Esophagus (tissue), 2 donors: ENCODE data around the gene TUBA1B. TPM values are rescaled to one million over a fixed set of nuclear protein-coding genes. Genes with fewer than 3 reads are reported as not detected.

Source experiments
- H3K27ac ChIP-seq, 2 donors: one replicate each; pipeline ENCODE4 v1.5.1; 2013; ENCODE audit warnings: low read depth in 2 of 2, mild to moderate bottlenecking in 2 of 2, inconsistent platforms in 1 of 2, low read length in 1 of 2, moderate library complexity in 1 of 2
- H3K27me3 ChIP-seq, 2 donors: one replicate each; pipeline ENCODE4 v1.6.1; 2013; ENCODE audit warnings: low read length in 2 of 2, control low read depth in 1 of 2, mild to moderate bottlenecking in 1 of 2; ENCODE audit not compliant: insufficient read depth in 2 of 2, control insufficient read depth in 1 of 2
- H3K36me3 ChIP-seq, 2 donors: one replicate each; pipeline ENCODE4 v1.6.1; 2013; ENCODE audit warnings: low read length in 1 of 2; ENCODE audit not compliant: control insufficient read depth in 2 of 2, insufficient read depth in 2 of 2
- H3K4me1 ChIP-seq, 2 donors: one replicate each; pipeline ENCODE4 v1.6.1; 2013; ENCODE audit warnings: low read length in 1 of 2; ENCODE audit not compliant: control insufficient read depth in 2 of 2, insufficient read depth in 2 of 2
- H3K4me3 ChIP-seq, 2 donors: one replicate each; pipeline ENCODE4 v1.5.1; 2013; ENCODE audit warnings: low read length in 2 of 2, mild to moderate bottlenecking in 2 of 2, low read depth in 1 of 2, moderate library complexity in 1 of 2
- H3K9me3 ChIP-seq, 2 donors: one replicate each; pipeline ENCODE4 v1.6.1; 2013; ENCODE audit warnings: mild to moderate bottlenecking in 2 of 2, low read depth in 1 of 2, low read length in 1 of 2, moderate library complexity in 1 of 2; ENCODE audit not compliant: control insufficient read depth in 2 of 2, insufficient read depth in 1 of 2
- WGBS, 2 donors: extraction: QIAGEN DNeasy Blood & Tissue Kit; methylation state at CpG; one replicate each; pipeline ENCODE4 v1.1.7; 2013; 5-methylcytosine and 5-hydroxymethylcytosine counted together
- polyA plus RNA-seq, 2 donors: library from polyadenylated mRNA; stranded (reverse); fragments of 200-250 nt; gene quantifications; one replicate each; pipeline ENCODE4 v1.2.3, GENCODE V29; 2013
- donor health status: healthy with polysubstance abuse.
- donor health status: Bipolar disorder and iron deficiency.

TUBA1B gene
- polyA plus RNA-seq, 2 donors, result 255 to 693 TPM

- Histone ChIP-seq H3K4me1 (peaks cover 7 to 12% of the 10 kb centered on the region in 2 donors), H3K9me3 (peaks cover 0 to 1% of the 10 kb centered on the region in 2 donors), H3K4me3 (no peak overlapping the region), H3K27ac (no peak overlapping the region), H3K36me3 (no peaks in the 10 kb centered on the region), H3K27me3 (peaks cover 6% of the 10 kb centered on the region in 2 donors)
- 70 to 74% methylated on average over 3 of the region's 3 CpGs for WGBS, 2 donors
Observed at GRCh38 chr12:49086116-49086515, 45.1 kb downstream of the TUBA1B start.

- Histone ChIP-seq H3K27ac (no peak overlapping the region), H3K4me1 (peaks cover 0 to 2% of the 10 kb centered on the region in 2 donors), H3K4me3 (no peak overlapping the region), H3K36me3 (no peaks in the 10 kb centered on the region), H3K9me3 (peaks cover 0 to 1% of the 10 kb centered on the region in 2 donors), H3K27me3 (peaks cover 0 to 3% of the 10 kb centered on the region in 2 donors)
- WGBS, 2 donors, result 96 to 97% methylated on average over 3 of the region's 3 CpGs
Observed at GRCh38 chr12:49084438-49084837, 46.8 kb downstream of the TUBA1B start.

GRCh38 chr12:49079793-49080192 is 51.4 kb downstream of the TUBA1B start:
- Histone ChIP-seq H3K27me3 (no peaks in the 10 kb centered on the region), H3K4me3 (no peak overlapping the region), H3K27ac (no peak overlapping the region), H3K4me1 (no peaks in the 10 kb centered on the region), H3K36me3 (no peaks in the 10 kb centered on the region), H3K9me3 (peaks cover 0 to 1% of the 10 kb centered on the region in 2 donors)
- 67 to 77% methylated on average over 1 of the region's 1 CpG for WGBS, 2 donors

Other genes with a start within 250 kb of the TUBA1B start
- gene FKBP11, start 205.9 kb downstream of the TUBA1B start, polyA plus RNA-seq, result 10 to 100 TPM; 20.4 to 28.3 TPM
- 10 to 100 TPM; 58.5 to 71.5 TPM for gene ARF3, start 173.9 kb downstream of the TUBA1B start, polyA plus RNA-seq
- gene WNT10B, start 159.7 kb downstream of the TUBA1B start, polyA plus RNA-seq, result 1 to 10 TPM; 1.6 to 2.1 TPM
- gene WNT1, start 153.1 kb downstream of the TUBA1B start, polyA plus RNA-seq, result under 1 TPM in 1 of 2 donors, not detected in 1; 0.05 TPM
- gene DDN, start 132.0 kb downstream of the TUBA1B start, polyA plus RNA-seq, result under 1 TPM; 0.12 to 0.29 TPM
- 10 to 100 TPM; 52.5 to 54.7 TPM for gene PRKAG1, start 112.6 kb downstream of the TUBA1B start, polyA plus RNA-seq
- 10 to 100 TPM; 13.2 to 46.6 TPM for gene KMT2D, start 70.6 kb downstream of the TUBA1B start, polyA plus RNA-seq
- under 1 TPM; 0.24 to 0.39 TPM for gene RHEBL1, start 61.4 kb downstream of the TUBA1B start, polyA plus RNA-seq
- gene DHH, start 36.6 kb downstream of the TUBA1B start, polyA plus RNA-seq, result under 1 TPM; 0.06 to 0.21 TPM
- 10 to 100 TPM; 28.3 to 36.2 TPM for gene LMBR1L, start 20.5 kb downstream of the TUBA1B start, polyA plus RNA-seq
- gene TUBA1A, start 57.7 kb upstream of the TUBA1B start, polyA plus RNA-seq, result 10 to 100 TPM; 19.6 to 74.9 TPM
- gene TUBA1C, start 133.7 kb upstream of the TUBA1B start, polyA plus RNA-seq, result 1,000 to 10,000 TPM in 1 of 2 donors, 100 to 1,000 TPM in 1; 299 to 1,124 TPM
- under 1 TPM; 0.28 to 0.45 TPM for gene PRPH, start 163.8 kb upstream of the TUBA1B start, polyA plus RNA-seq
- 10 to 100 TPM; 14.0 to 23.6 TPM for gene TROAP, start 191.9 kb upstream of the TUBA1B start, polyA plus RNA-seq
- not detected for gene C1QL4, start 205.8 kb upstream of the TUBA1B start, polyA plus RNA-seq
- under 1 TPM; 0.02 TPM for gene DNAJC22, start 215.5 kb upstream of the TUBA1B start, polyA plus RNA-seq
- 1 to 10 TPM; 4.8 to 5.3 TPM for gene SPATS2, start 236.1 kb upstream of the TUBA1B start, polyA plus RNA-seq